HG03196 (cell line): ENCODE data around the gene RUVBL1.

ENCODE experiments used
- ATAC-seq: cut with Tn5 transposase; IDR thresholded peaks from one replicate; pipeline ENCODE4 v1.9.1; 2021; ENCODE audit not compliant: unreplicated experiment

The RUVBL1 gene

DNA sequence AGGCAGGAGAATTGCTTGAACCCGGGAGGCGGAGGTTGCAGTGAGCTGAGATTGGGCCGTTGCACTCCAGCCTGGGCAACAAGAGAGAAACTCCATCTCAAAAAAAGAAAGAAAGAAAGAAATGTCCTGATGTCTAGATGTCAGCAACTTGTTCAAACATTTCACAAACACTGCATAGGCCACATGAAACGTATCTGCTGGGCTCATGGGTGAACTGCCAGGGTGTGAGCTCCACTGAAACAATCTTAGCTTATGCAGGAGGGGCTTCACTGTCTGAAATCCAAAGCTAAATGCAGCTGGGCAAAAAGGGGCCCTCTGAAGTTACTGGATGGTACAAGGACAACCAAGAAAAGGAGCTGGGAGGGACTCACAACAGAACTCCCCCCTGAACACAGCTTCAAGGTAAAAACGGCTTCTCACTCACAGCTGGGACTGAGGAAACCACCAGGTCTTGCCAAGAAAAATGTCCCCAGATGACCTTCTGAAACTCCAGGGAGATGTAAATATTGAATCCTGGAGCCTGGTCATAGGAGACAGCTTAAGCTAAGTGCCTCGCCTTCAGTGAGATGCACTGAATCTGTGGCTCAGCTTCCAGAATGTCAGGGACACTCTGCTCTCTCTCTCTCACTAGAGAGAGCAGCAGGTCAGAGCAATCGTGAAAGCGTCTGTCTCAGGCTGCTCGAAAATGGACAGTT lies 39.5 kb downstream of the RUVBL1 start:
- no peak for ATAC-seq

DNA sequence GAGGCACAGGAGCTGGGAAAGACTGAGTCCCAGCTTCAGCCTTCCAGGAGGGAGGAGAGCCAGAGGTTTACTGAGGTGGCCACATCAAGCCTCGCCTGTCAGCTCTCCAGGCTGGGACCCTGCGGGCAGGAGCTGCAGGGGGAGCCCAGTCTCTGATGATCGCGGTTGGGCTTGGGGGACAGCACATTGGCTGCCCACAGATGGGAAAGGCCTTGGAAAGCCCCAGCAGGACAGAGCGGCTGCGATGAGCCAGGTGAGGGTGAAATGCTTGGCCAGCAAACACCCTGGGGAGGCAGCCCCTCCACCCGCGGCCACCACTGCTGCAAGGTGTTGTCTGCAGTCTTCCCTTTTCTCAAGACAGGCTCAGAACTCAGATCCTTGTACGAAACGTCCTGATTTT lies 40.2 kb downstream of the RUVBL1 start:
- ATAC-seq: no peak

DNA sequence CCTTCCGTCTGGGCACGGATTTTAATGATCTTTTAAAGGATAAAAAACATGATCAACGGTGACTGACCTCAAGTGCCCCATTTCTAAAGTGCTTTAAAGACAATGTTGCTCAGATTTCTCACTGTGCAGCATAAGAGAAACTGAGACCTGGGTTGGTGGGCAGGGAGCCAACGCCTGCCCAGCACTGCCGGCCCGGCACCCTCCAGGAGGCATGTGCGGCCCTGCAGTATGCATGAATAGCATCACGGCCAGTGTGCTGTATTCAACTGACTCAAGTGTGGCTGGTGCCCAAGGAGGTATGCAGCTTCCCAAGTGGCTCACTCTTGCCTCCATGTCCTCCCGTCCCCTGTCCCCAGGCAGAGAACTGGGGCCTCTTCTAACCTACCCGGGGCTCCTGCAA lies 41.1 kb downstream of the RUVBL1 start:
- no peak for ATAC-seq

DNA sequence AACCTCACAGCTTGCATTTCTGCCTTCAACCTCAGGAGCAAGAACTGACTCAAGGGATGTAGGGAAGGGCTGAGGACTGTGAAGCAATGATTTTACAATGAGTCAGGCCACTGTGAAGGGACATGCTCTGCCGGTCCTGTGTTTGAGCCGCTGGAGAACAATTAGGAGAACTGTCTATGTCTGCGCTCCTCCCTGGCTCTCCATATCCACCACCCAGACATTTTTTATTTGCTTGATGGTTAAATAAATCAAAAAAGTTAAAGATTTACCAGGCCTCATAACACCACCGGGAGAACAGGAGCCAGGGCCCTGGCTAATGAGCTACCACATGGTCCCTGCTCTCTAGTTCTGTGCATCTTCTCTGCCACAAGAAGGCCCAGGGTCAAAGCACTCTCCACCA lies 41.8 kb downstream of the RUVBL1 start:
- no peak for ATAC-seq

DNA sequence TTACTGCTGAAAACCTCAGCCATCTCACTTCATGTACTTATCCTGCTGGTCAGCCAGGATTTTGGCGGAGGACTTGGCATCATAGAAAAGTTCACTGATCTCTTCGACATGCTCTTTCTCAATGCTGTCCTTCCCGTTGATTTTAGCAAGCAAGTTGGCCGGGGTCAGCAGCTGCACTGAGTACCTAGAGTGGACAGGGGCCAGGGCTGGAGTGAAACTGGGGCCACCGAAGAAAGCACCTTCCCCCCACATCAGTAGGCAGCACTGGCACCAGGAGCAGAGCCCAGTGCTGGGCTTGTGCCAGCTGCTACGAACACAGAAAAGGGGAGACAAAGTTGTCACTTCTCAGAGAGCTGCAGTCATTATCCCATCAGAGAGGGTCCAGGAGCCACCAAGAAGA lies 42.4 kb downstream of the RUVBL1 start:
- no peak for ATAC-seq

- ATAC-seq: no peak
Measured at GRCh38 chr3:128080323-128081080, 43.1 kb downstream of the RUVBL1 start.

DNA sequence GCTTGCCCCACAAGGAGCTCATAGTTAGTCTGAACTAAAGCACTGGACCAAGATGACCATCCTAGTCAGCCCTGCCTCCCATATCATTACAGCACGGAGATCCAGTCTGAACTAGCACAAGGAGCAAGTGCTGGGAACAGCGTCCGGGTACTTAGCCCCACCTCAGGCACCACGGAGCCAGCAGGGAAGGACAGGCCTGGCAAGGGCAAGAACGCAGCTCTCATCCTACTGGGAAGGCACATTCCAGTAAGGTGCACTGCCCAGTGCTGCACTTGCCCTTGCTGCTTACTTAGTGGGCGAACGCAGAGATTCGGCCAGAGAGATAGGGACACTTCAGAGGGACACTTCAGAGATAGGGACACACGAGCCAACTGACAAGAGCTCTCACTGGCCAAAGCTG lies 43.8 kb downstream of the RUVBL1 start:
- ATAC-seq: no peak

DNA sequence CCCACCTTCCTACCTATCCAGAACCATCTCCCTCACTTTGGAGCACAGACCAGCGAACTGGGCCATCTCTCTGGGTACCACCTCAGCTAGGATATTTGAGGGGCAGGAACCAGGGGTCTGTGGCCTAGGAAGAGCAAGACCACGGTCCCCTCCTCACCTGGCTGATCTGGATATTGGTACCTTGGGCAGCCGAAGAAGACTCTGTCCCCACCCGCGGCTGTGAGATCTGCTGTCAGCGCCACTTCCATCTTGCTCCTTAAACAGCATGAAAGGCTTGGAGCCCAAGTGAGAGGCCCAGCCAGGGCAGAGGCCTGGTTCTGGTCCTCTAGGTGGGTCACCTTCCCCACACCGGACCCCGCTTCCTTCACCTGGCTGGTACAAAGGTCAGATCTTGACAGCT lies 44.7 kb downstream of the RUVBL1 start:
- ATAC-seq: no peak

DNA sequence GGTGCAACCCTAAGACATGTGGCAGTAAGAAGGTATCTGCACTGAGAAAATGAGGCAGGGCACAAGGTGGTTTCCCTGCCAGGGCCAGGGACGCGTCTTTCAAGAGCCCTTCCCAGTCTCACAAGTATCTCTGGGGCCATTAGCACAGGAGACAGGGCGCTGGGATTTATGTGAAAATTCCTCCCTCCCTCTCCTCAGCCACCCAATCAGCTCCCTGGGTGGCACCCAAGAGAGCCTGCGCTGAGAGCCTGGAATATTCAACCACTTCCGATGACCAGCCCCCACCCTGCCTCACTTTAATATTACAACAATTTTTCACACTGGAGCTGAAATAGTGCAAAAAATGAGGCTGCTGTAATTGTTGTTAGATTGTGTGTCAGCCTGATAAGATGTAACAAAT lies 45.3 kb downstream of the RUVBL1 start:
- ATAC-seq: no peak

DNA sequence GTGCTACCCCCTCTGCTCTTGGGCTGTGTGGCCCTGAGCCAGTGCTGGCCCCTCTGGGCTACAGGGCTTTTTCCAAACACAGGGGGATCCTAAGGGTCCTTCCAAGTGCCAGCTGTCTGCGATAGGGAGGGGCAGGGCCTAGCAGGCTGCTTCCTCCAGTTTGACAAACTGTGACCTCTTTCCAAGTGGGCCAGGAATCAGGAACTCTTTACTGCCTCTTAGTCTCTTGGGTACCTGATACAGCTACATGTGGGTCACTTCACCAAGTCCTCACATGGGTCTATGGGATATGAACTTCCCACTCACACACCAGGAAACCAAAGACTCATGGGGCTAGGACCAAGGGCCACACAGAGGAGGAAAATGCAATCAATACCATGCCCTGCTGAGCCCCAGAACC lies 45.9 kb downstream of the RUVBL1 start:
- ATAC-seq: no peak

GRCh38 chr3:128077202-128077624 lies 46.4 kb downstream of the RUVBL1 start:
- ATAC-seq: no peak

GRCh38 chr3:128076483-128077201 lies 47.0 kb downstream of the RUVBL1 start:
- no peak for ATAC-seq

GRCh38 chr3:128075522-128076482 lies 47.8 kb downstream of the RUVBL1 start:
- no peak for ATAC-seq

GRCh38 chr3:128074851-128075521 lies 48.6 kb downstream of the RUVBL1 start:
- ATAC-seq: no peak

GRCh38 chr3:128073807-128074206 lies 49.8 kb downstream of the RUVBL1 start:
- ATAC-seq: no peak

GRCh38 chr3:128073185-128073725 lies 50.4 kb downstream of the RUVBL1 start:
- no peak for ATAC-seq

- ATAC-seq: no peak
Measured at GRCh38 chr3:128072454-128073184, 51.0 kb downstream of the RUVBL1 start.

DNA sequence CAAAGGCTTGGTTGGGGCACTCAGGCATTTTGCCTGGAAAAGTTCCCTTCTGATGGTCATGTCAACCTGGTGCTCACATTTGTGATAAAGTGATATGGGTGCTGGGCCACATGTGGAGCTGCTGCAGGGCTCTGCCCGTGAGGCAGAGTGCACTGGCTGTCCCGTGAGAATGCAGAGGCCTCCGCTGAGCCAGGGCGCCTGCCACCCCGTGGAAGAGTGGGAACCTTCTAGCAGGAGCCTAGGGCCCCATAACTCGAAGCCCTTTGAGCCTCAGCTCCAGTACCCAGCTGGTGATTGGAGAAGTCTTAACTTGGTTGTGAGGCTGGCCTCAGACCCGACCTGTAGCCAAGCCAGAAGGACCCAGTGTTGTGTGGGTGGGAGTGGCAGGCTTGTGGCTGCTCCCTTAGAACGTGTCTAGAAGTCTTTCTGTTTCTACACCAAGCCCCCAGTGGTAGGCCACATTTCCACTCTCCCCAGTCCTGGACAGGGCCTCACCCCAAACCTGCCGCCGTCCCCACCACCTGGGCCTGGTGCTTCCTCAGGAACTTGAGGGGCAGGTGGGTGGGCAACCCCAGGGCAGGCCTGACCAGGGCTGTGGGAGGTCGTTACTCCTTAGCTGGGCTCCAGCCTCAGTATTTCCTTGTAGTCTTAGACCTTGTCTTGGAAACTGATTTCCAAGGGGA lies 51.7 kb downstream of the RUVBL1 start:
- ATAC-seq: no peak
